OCI-LY7 (cell line): ENCODE results near the gene CPNE5. TPM values are rescaled to one million over a fixed set of nuclear protein-coding genes. Genes with fewer than 3 reads are reported as not detected.
"Not testable (repeated sequence)": the region's sequence is repeated elsewhere in the genome, so short reads cannot be mapped to it uniquely, and the experiment has no call there.

Experiments
- BruUV-seq: library from RNA; stranded (reverse); fragments of 400-500 nt; replicated peaks from 2 replicates; lab custom pipeline; 2021; lab: Mats Ljungman, UMichigan
- CTCF ChIA-PET: fragments of 300-600 bp; sonication (Branson Sonifier 250); formaldehyde crosslinking; loops from one replicate; lab custom pipeline; 2022; ENCODE audit warnings: antibody characterized with exemption; ENCODE audit not compliant: unreplicated experiment; lab: Charles Lee
- POLR2A ChIA-PET: fragments of 300-600 bp; sonication (Branson Sonifier 250); formaldehyde crosslinking; loops from one replicate; lab custom pipeline; 2022; ENCODE audit warnings: antibody characterized with exemption; lab: Charles Lee
- DNase-seq: peaks from one replicate; pipeline ENCODE4 v3.0.0-alpha.2; 2015; ENCODE audit warnings: low spot score
- H2AFZ ChIP-seq: fragments of 200-600 bp; sonication (generic), shearing (Covaris generic); 2 replicates; pipeline ENCODE4 v1.6.1; 2014; ENCODE audit warnings: mild to moderate bottlenecking, antibody characterized with exemption, low read length, moderate library complexity
- H3K27ac ChIP-seq: fragments of 200-600 bp; sonication (generic); 2 replicates; pipeline ENCODE4 v1.5.1; 2014; ENCODE audit warnings: mixed run types, low read depth, mild to moderate bottlenecking, moderate library complexity, low read length, inconsistent platforms; ENCODE audit not compliant: poor library complexity, severe bottlenecking
- H3K36me3 ChIP-seq: fragments of 200-600 bp; sonication (generic); 2 replicates; pipeline ENCODE4 v1.6.1; 2014; ENCODE audit warnings: mild to moderate bottlenecking, antibody characterized with exemption, low read length, moderate library complexity, mixed read lengths; ENCODE audit not compliant: insufficient read depth
- H3K4me1 ChIP-seq: fragments of 200-600 bp; sonication (generic); 2 replicates; pipeline ENCODE4 v1.5.1; 2014; ENCODE audit warnings: mild to moderate bottlenecking, low read length; ENCODE audit not compliant: insufficient read depth, poor library complexity, severe bottlenecking
- H3K4me2 ChIP-seq: fragments of 200-600 bp; sonication (generic); 2 replicates; pipeline ENCODE4 v1.6.1; 2014; ENCODE audit warnings: mild to moderate bottlenecking, low read length
- H3K4me3 ChIP-seq: fragments of 200-600 bp; sonication (generic); 2 replicates; pipeline ENCODE4 v1.5.1; 2014; ENCODE audit warnings: mild to moderate bottlenecking, low read depth, low read length; ENCODE audit not compliant: poor library complexity, severe bottlenecking
- H3K79me2 ChIP-seq: fragments of 200-600 bp; sonication (generic); 2 replicates; pipeline ENCODE4 v1.6.1; 2016; ENCODE audit warnings: low read depth, mild to moderate bottlenecking, low read length, moderate library complexity, mixed read lengths; ENCODE audit not compliant: insufficient read depth
- H3K9me2 ChIP-seq: fragments of 200-600 bp; sonication (generic); 2 replicates; pipeline ENCODE4 v1.6.1; 2016; ENCODE audit warnings: mild to moderate bottlenecking, low read length, mixed read lengths; ENCODE audit not compliant: insufficient read depth
- H3K9me3 ChIP-seq: fragments of 200-600 bp; sonication (generic); 2 replicates; pipeline ENCODE4 v1.6.1; 2014; ENCODE audit warnings: mild to moderate bottlenecking, mixed run types, low read length, mixed read lengths
- H4K20me1 ChIP-seq: fragments of 200-600 bp; sonication (generic); 2 replicates; pipeline ENCODE4 v1.6.1; 2014; ENCODE audit warnings: mild to moderate bottlenecking, antibody characterized with exemption, low read length, moderate library complexity, mixed read lengths; ENCODE audit not compliant: insufficient read depth
- EZH2phosphoT487 ChIP-seq: fragments of 200-600 bp; sonication (generic); IDR thresholded peaks from 2 replicates; pipeline ENCODE4 v1.6.1; 2018; ENCODE audit warnings: low read depth, borderline replicate concordance, mild to moderate bottlenecking, mixed run types, antibody characterized with exemption, low read length, moderate library complexity, mixed read lengths
- intact Hi-C: fragments of 100-400 bp; cut with micrococcal nuclease; formaldehyde crosslinking; loops from one replicate; pipeline ENCODE4 v1.10.0; 2022; ENCODE audit not compliant: unreplicated experiment
- total RNA-seq, 2 experiments: library from RNA; depleted of rRNA in 1 of 2; stranded (reverse); fragments of >200 nt in 1 of 2; shearing (Covaris generic) in 1 of 2; gene quantifications; 2 replicates each; pipeline ENCODE4 v1.2.3, GENCODE V29; 2014 to 2022
- TF ChIP-seq, protein P1 (sequence below): fragments of 200-600 bp; sonication (generic); conservative IDR thresholded peaks from 2 replicates; pipeline ENCODE4 v1.5.1; 2014; ENCODE audit warnings: mild to moderate bottlenecking, antibody characterized with exemption, low read length, moderate library complexity, mixed read lengths

CPNE5 gene
- total RNA-seq, 2 experiments from 2014 or later, result 37.7 to 89.8 TPM

DNA sequence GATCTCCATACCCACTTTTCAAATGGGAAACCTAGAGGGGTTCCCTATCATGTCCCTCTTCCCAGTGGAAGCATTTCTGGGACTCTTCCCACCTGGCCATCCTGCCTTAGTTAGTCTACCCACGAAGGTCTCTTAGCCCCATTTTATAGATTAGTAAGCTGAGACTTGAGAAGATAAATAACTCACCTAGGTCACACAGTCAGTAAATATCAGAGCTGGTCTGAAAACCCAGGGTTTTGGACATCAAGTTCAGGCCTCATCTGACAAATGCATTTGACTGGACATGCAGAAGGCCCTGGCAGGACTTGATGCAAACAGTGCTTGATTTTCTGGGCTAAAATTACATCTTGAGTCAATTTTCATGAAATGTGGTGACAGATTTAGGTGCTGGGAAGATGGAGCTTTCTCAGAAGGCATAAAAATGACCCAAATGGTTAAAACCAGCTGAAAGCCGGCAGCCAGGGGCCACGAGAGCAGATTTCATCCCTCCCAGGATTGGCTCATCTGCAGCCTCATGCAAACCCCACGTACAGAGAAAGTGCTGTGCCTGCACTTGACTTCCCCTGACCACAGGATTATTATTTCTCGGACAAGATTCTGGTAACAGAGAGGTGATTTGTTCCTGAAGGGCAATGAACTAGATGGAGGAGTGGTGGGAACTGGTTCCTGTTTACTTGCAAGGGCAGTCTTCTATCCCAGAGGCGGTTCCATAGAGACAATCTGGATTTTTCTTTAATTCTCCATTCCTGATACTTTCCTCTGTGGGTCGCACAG is 23.1 kb downstream of the CPNE5 start:
- Histone ChIP-seq H3K9me2 (no peaks in the 10 kb centered on the region), H3K4me3 (no peak overlapping the region), H3K27ac (no peak overlapping the region), H3K4me2 (no peak overlapping the region), H3K36me3 (no peaks in the 10 kb centered on the region), H3K4me1 (no peaks in the 10 kb centered on the region), H2AFZ (no peak overlapping the region), H4K20me1 (no peaks in the 10 kb centered on the region), H3K9me3 (no peaks in the 10 kb centered on the region), H3K79me2 (no peaks in the 10 kb centered on the region)
- ChIA-PET POLR2A (interaction anchor here (1.5 kb wide), 1 partner anchor 14 kb away, joined by 3 read pairs; no protein-coding TSS in a partner anchor), CTCF (no interaction called here)
- no peak for TF ChIP-seq EZH2phosphoT487
- TF ChIP-seq, protein P1, sequence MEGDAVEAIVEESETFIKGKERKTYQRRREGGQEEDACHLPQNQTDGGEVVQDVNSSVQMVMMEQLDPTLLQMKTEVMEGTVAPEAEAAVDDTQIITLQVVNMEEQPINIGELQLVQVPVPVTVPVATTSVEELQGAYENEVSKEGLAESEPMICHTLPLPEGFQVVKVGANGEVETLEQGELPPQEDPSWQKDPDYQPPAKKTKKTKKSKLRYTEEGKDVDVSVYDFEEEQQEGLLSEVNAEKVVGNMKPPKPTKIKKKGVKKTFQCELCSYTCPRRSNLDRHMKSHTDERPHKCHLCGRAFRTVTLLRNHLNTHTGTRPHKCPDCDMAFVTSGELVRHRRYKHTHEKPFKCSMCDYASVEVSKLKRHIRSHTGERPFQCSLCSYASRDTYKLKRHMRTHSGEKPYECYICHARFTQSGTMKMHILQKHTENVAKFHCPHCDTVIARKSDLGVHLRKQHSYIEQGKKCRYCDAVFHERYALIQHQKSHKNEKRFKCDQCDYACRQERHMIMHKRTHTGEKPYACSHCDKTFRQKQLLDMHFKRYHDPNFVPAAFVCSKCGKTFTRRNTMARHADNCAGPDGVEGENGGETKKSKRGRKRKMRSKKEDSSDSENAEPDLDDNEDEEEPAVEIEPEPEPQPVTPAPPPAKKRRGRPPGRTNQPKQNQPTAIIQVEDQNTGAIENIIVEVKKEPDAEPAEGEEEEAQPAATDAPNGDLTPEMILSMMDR, result no peak
- intact Hi-C loops, result no loop called here
- no TSS peak for BruUV-seq
- DNase-seq, result no peak

DNA sequence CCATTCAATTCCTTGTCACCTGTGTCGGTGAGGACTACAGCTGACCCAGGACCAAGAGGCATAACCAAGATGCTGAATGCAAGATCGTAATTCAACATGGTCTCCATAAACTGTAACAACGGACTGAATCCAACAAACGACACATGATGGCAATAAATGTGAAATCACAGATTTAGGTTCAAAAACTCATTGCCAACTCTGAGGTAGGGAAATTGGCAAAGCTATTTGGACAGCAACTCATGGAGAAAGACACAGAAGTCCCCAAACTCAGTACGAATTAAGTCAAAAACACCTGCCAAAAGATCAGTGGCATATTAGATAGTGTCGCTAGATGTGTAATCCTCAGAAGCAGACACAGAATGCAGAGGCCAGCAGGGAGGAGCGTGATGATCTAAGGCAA is 25.0 kb downstream of the CPNE5 start:
- POLR2A ChIA-PET, result interaction anchor here (0.7 kb wide), 1 partner anchor 46 kb away, joined by 3 read pairs; no protein-coding TSS in a partner anchor
- no peak overlapping the region for H3K27ac ChIP-seq
- CTCF ChIA-PET, result no interaction called here
- H3K4me2 ChIP-seq, result no peak overlapping the region
- H3K4me1 ChIP-seq, result no peaks in the 10 kb centered on the region
- H2AFZ ChIP-seq, result no peak overlapping the region
- H3K36me3 ChIP-seq, result no peaks in the 10 kb centered on the region
- intact Hi-C loops, result no loop called here
- TF ChIP-seq, protein P1, result no peak
- no peak for TF ChIP-seq EZH2phosphoT487
- no peaks in the 10 kb centered on the region for H4K20me1 ChIP-seq
- no peaks in the 10 kb centered on the region for H3K9me3 ChIP-seq
- H3K9me2 ChIP-seq, result no peaks in the 10 kb centered on the region
- DNase-seq, result no peak
- H3K4me3 ChIP-seq, result no peak overlapping the region
- no TSS peak for BruUV-seq
- no peaks in the 10 kb centered on the region for H3K79me2 ChIP-seq

DNA sequence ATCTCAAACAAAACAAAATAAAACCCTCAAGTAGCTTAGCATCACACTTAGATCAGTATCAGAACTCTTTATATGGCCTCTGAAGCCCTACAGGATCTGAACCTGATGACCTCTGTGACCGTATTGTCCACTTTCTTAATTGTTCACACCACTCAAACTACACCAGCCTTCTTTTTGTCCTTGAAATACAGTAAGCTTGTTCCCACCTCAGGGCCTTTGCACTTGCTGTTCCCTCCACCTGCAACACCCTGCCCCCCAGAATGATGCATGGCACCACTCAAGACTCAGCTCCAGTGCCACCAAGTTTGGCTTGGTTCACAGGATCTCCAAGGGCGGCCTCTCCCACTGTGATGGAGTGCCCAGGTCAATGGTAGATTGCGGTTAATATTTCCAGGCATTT is 25.7 kb downstream of the CPNE5 start:
- ChIA-PET POLR2A (interaction anchor here (0.7 kb wide), 1 partner anchor 47 kb away, joined by 3 read pairs; no protein-coding TSS in a partner anchor), CTCF (no interaction called here)
- H3K4me1 ChIP-seq, result no peaks in the 10 kb centered on the region
- H4K20me1 ChIP-seq, result no peaks in the 10 kb centered on the region
- H3K9me2 ChIP-seq, result no peaks in the 10 kb centered on the region
- no peaks in the 10 kb centered on the region for H3K79me2 ChIP-seq
- H3K9me3 ChIP-seq, result no peaks in the 10 kb centered on the region
- no peak overlapping the region for H3K4me3 ChIP-seq
- no peak for DNase-seq
- no peaks in the 10 kb centered on the region for H3K36me3 ChIP-seq
- TF ChIP-seq EZH2phosphoT487, result no peak
- TF ChIP-seq, protein P1, result no peak
- H3K4me2 ChIP-seq, result no peak overlapping the region
- no peak overlapping the region for H2AFZ ChIP-seq
- no TSS peak for BruUV-seq
- H3K27ac ChIP-seq, result no peak overlapping the region
- intact Hi-C loops, result no loop called here

DNA sequence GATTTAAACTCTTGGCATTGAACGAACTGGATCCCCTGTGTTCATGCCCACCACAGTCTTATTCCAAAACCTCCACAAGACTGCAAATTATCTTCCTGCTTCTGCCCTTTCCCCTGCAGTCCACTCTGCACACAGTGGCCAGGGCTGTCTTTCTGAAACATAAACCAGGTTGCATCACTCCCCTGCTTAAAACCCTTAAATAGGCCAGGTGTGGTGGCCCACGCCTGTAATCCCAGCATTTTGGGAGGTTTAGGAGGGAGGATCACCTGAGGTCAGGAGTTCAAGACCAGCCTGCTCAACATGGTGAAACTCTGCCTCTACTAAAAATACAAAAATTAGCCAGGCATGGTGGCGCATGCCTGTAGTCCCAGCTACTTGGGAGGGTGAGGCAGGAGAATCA is 26.2 kb downstream of the CPNE5 start:
- POLR2A ChIA-PET, intact Hi-C loops, H3K9me2 ChIP-seq, H3K4me2 ChIP-seq, H3K4me1 ChIP-seq, H2AFZ ChIP-seq, CTCF ChIA-PET, DNase-seq, H3K9me3 ChIP-seq, H4K20me1 ChIP-seq, H3K36me3 ChIP-seq, H3K79me2 ChIP-seq, H3K4me3 ChIP-seq, H3K27ac ChIP-seq, BruUV-seq: not testable (repeated sequence)
